Eye (tissue), 1 donor: Measurements from ENCODE around the gene ACTRT2.
A peak's percentile ranks its signal among the peaks of the same experiment; 100 is the strongest.

Experiments
- DNase-seq: peaks from one replicate; pipeline ENCODE4 v3.0.0-alpha.2; 2015

Gene ACTRT2

GRCh38 chr1:3003039-3003940 is 18.0 kb upstream of the ACTRT2 start:
- no peak for DNase-seq

- no peak for DNase-seq
Measured at GRCh38 chr1:3003941-3004270, 17.4 kb upstream of the ACTRT2 start.

GRCh38 chr1:3004285-3005205 is 16.7 kb upstream of the ACTRT2 start:
- DNase-seq, result no peak

GRCh38 chr1:3005771-3006170 is 15.5 kb upstream of the ACTRT2 start:
- DNase-seq, result no peak

- DNase-seq, result no peak
Measured at GRCh38 chr1:3007298-3008147, 13.7 kb upstream of the ACTRT2 start.

GRCh38 chr1:3009021-3009420 is 12.2 kb upstream of the ACTRT2 start:
- no peak for DNase-seq

GRCh38 chr1:3009556-3009955 is 11.7 kb upstream of the ACTRT2 start:
- no peak for DNase-seq

GRCh38 chr1:3011127-3011526 is 10.1 kb upstream of the ACTRT2 start:
- no peak for DNase-seq

- DNase-seq, result peak; percentile 67
Measured at GRCh38 chr1:3011631-3012455, 9.4 kb upstream of the ACTRT2 start.

- DNase-seq, result peak; percentile 77
Measured at GRCh38 chr1:3012456-3013291, 8.6 kb upstream of the ACTRT2 start.

- no peak for DNase-seq
Measured at GRCh38 chr1:3013371-3014049, 7.8 kb upstream of the ACTRT2 start.

GRCh38 chr1:3014050-3014440 is 7.2 kb upstream of the ACTRT2 start:
- no peak for DNase-seq

GRCh38 chr1:3014443-3015268 is 6.6 kb upstream of the ACTRT2 start:
- DNase-seq, result no peak

GRCh38 chr1:3015269-3015635 is 6.0 kb upstream of the ACTRT2 start:
- DNase-seq, result no peak

- DNase-seq, result no peak
Measured at GRCh38 chr1:3015744-3016143, 5.5 kb upstream of the ACTRT2 start.

- DNase-seq, result no peak
Measured at GRCh38 chr1:3016641-3017439, 4.4 kb upstream of the ACTRT2 start.

GRCh38 chr1:3017440-3018050 is 3.7 kb upstream of the ACTRT2 start:
- DNase-seq, result no peak

- no peak for DNase-seq
Measured at GRCh38 chr1:3018051-3018471, 3.2 kb upstream of the ACTRT2 start.
